Right lobe of liver (tissue), 6 donors: ENCODE results near the gene CBX6. TPM values are rescaled to one million over a fixed set of nuclear protein-coding genes. Genes with fewer than 3 reads are reported as not detected.

Experiments used
- ATAC-seq, 4 donors: fragments of 200-7000 bp; cut with Tn5 transposase; one replicate each; pipeline ENCODE4 v1.9.1; 2020; ENCODE audit warnings: mild to moderate bottlenecking in 4 of 4, moderate library complexity in 4 of 4
- DNase-seq, 3 donors: peaks; one replicate each; pipeline ENCODE4 v3.0.0-alpha.2; 2020
- H3K27ac ChIP-seq, 3 donors: fragments of 200-600 bp; one replicate each; pipeline ENCODE4 v1.8.0; 2022
- H3K27me3 ChIP-seq, 2 donors: fragments of 200-600 bp; one replicate each; pipeline ENCODE4 v1.8.0; 2022
- H3K36me3 ChIP-seq, 4 donors: fragments of 200-600 bp; sonication (generic) in 1 of 4; one replicate each; pipeline versions ENCODE4 v1.5.1 to v1.8.0; 2017 to 2022; ENCODE audit warnings: control low read depth in 1 of 4
- H3K4me1 ChIP-seq, 4 donors: fragments of 200-600 bp; sonication (generic) in 1 of 4; one replicate each; pipeline versions ENCODE4 v1.5.1 to v1.8.0; 2017 to 2022; ENCODE audit warnings: control low read depth in 1 of 4
- H3K4me3 ChIP-seq, 3 donors: fragments of 200-600 bp; one replicate each; pipeline ENCODE4 v1.8.0; 2022
- H3K9me3 ChIP-seq, 4 donors: fragments of 200-600 bp; sonication (generic) in 1 of 4; one replicate each; pipeline versions ENCODE4 v1.5.1 to v1.8.0; 2017 to 2022; ENCODE audit warnings: control low read depth in 1 of 4
- POLR2A ChIP-seq: fragments of 450-650 bp; IDR thresholded peaks from one replicate; pipeline ENCODE4 v1.6.1; 2017; ENCODE audit warnings: antibody characterized with exemption, mild to moderate bottlenecking
- WGBS: methylation state at CpG from one replicate; pipeline ENCODE4 v1.1.6; 2018; ENCODE audit warnings: low coverage, low lambda C conversion rate; ENCODE audit not compliant: insufficient coverage; ENCODE audit errors: missing lambda C conversion rate; 5-methylcytosine and 5-hydroxymethylcytosine counted together
- intact Hi-C, 2 donors: fragments of 100-400 bp; cut with DNase I; formaldehyde crosslinking; loops; one replicate each; pipeline versions ENCODE4 v1.11.2 to v1.14.1; 2022
- total RNA-seq, 6 experiments: library from RNA; depleted of rRNA in 2 of 6; stranded (reverse); fragments of >200 nt in 2 of 6; fragmentation: NEBNext Ultra II Directional in 3 of 6; extraction: Animal tissue kit (Norgen Biotek cat#: 25700) in 3 of 6; gene quantifications; one replicate each; pipeline versions ENCODE4 v1.1.0 to v1.2.4, GENCODE V29; 2016 to 2023
- TF ChIP-seq, protein P1 (sequence below), 4 donors: fragments of 200-600 bp in 3 of 4; fragments of 450-650 bp in 1 of 4; IDR thresholded peaks; one replicate each; pipeline versions ENCODE4 v1.5.1 to v1.8.0; 2016 to 2022; ENCODE audit warnings: antibody characterized with exemption in 4 of 4, mild to moderate bottlenecking in 2 of 4
- donor health status: DM: no; HTN: yes; CAD: no.
- donor health status: DM: no; HTN: no; CAD: no.
- donor health status: DM: no; HTN: no; CAD: no.
- donor health status: DM: no; HTN: yes; CAD: no.
- donor health status: DM: no; HTN: yes; CAD: no.

Gene CBX6
- total RNA-seq, 6 experiments from 2014 or later = 7.8 to 22.5 (median 12.1) TPM

DNA sequence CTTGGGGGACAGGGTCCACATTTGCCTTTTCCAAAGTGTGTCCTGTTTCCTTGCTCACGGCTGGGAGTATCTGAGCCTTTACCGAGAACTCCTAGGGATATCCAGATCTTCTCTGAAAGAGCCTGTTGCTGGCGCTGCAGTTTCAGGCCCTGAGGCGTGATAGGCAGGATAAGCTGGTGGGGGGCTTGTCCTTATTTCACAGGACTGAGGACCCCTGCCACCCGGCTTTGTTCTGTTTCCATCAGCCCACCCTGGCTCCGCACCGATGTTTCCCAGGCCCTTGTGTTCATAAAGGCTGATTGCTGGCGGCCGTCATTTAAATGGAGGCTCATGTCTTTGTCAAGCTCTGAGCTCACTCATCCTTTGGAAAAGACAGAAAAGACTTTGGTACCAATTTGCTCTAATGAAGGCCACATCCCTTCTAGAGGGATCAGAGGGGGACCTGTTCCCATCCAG is 18.8 kb downstream of the CBX6 start:
- no peaks in the 10 kb centered on the region for H3K27me3 ChIP-seq
- 43% methylated on average over 6 of the region's 9 CpGs for WGBS
- no peak overlapping the region for H3K27ac ChIP-seq
- intact Hi-C loops = no loop called here
- DNase-seq = no peak
- H3K9me3 ChIP-seq = no peaks in the 10 kb centered on the region
- H3K36me3 ChIP-seq = no peaks in the 10 kb centered on the region
- no peak for ATAC-seq
- TF ChIP-seq, protein P1, sequence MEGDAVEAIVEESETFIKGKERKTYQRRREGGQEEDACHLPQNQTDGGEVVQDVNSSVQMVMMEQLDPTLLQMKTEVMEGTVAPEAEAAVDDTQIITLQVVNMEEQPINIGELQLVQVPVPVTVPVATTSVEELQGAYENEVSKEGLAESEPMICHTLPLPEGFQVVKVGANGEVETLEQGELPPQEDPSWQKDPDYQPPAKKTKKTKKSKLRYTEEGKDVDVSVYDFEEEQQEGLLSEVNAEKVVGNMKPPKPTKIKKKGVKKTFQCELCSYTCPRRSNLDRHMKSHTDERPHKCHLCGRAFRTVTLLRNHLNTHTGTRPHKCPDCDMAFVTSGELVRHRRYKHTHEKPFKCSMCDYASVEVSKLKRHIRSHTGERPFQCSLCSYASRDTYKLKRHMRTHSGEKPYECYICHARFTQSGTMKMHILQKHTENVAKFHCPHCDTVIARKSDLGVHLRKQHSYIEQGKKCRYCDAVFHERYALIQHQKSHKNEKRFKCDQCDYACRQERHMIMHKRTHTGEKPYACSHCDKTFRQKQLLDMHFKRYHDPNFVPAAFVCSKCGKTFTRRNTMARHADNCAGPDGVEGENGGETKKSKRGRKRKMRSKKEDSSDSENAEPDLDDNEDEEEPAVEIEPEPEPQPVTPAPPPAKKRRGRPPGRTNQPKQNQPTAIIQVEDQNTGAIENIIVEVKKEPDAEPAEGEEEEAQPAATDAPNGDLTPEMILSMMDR (IDR thresholded peaks at IDR 0.05) = no peak
- TF ChIP-seq POLR2A = no peak
- H3K4me3 ChIP-seq = no peak overlapping the region
- H3K4me1 ChIP-seq = no peaks in the 10 kb centered on the region

DNA sequence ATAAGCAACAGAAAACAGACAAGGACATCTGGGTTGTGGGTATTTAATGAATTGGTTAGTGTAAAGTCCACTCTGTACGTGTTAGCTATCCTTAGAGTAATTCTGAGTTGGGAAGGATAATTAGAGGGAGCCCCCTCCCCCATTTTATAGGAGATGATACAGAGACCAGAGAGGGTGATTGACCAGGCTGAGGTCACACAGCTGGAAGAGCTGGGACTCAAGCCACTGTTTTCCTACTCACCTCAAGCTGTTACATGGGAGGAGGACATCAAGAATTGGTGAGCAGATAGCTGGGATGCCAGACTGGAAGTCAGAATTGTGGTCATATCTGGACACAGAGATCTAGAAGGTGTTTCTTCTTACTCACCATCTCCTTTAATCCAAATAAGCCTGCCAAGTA is 19.5 kb downstream of the CBX6 start:
- no peak overlapping the region for H3K4me3 ChIP-seq
- DNase-seq = no peak
- no peaks in the 10 kb centered on the region for H3K36me3 ChIP-seq
- no peaks in the 10 kb centered on the region for H3K9me3 ChIP-seq
- TF ChIP-seq POLR2A = no peak
- WGBS = 46% methylated on average over 1 of the region's 1 CpG
- ATAC-seq = no peak
- intact Hi-C loops = no loop called here
- no peaks in the 10 kb centered on the region for H3K4me1 ChIP-seq
- no peak overlapping the region for H3K27ac ChIP-seq
- H3K27me3 ChIP-seq = no peaks in the 10 kb centered on the region

DNA sequence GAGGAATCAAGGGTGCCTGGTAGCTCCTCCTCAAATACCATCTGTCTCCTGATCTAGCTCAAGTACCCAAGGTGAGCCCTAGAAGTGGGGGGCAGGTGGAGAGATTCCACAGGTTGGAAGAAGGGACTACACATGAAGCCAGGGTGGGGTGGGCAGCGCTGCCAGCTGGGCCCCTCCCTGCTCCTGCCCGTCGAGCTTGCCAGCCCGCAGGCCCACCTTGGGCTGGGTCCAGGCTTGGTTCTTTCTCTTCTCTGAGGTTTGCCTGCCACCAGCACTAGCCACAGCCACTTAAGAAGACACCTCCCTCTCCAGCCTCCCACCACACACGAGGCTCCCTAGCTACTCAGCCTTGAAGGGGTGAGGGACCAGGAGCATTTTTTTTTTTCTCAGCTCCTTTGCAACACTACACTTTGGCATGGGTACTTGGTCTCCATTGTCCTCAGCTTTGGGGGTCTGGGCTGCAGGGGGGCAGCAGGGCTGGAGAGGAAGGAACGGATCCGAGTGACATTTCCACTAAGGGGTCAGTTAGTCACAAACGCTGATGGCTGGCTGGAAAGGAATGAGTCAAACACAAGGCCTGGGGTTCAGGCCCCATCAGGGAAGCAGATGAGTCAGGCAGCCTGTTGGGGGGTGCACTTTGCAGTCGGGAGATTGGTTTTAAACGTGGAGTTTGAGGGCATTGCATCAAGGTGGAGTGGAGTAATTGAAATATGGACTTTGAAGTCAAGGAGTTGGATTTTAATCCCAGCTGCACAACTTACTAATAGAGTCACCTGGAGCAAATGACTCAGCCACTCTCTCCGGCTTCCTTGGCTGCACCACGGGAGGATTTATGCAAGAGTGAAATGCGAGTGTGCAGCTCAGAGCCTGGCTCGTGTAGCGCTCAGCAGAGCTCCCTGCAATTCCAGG is 20.8 kb downstream of the CBX6 start:
- ATAC-seq (peak in 1 of 4 donors; percentile 21), DNase-seq (no peak)
- Histone ChIP-seq H3K9me3 (no peaks in the 10 kb centered on the region), H3K4me1 (no peaks in the 10 kb centered on the region), H3K27me3 (no peaks in the 10 kb centered on the region), H3K4me3 (no peak overlapping the region), H3K36me3 (no peaks in the 10 kb centered on the region), H3K27ac (no peak overlapping the region)
- intact Hi-C loops = no loop called here
- 43% methylated on average over 11 of the region's 15 CpGs for WGBS
- TF ChIP-seq, protein P1 (IDR thresholded peaks at IDR 0.05) = no peak
- no peak for TF ChIP-seq POLR2A

DNA sequence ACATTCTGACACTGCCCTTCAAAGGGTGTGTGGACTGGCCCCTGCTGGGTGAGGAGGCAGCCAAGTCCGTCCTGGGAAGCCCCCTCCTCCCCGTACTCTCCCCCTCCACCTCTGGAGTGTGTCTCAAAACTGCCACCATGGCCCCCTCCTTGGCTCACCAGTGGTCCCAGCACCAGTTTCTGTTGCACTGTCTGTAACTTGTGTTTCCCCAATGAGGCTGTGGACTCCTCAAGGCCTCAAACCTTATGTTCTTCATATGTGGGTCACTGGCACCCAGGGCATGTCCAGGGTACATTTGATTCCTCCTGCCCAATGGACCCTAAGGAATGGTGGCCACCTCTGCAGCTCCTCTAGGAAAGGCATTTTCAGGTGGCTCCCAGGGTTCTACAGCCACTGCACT is 21.6 kb downstream of the CBX6 start:
- DNase-seq (no peak), ATAC-seq (no peak)
- H3K27me3 ChIP-seq = no peaks in the 10 kb centered on the region
- H3K27ac ChIP-seq = no peak overlapping the region
- no peak overlapping the region for H3K4me3 ChIP-seq
- H3K4me1 ChIP-seq = no peaks in the 10 kb centered on the region
- TF ChIP-seq, protein P1 (IDR thresholded peaks at IDR 0.05) = no peak
- TF ChIP-seq POLR2A = no peak
- intact Hi-C loops = no loop called here
- H3K36me3 ChIP-seq = no peaks in the 10 kb centered on the region
- H3K9me3 ChIP-seq = no peaks in the 10 kb centered on the region
- WGBS = no CpG with 5 or more reads among the region's 2 CpGs

DNA sequence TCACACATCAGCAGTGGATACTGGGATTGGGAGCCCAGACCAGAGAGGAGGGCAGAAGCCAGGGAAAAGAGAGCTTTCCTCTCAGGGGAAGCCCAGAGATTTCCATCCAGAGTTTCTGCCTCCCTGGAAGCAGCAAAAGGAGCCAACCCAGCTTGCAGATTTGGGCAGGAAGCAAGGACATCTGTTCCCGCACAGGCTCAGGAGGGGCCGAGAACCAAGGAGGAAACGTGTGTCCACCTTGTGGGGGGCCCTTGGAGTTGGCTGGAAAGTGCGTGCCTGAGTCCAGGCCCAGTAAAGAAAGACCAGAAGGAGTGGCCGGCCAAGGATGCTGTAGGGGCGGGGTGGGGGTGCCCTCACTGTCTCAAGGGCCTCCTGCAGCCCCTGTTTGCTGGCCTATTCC is 22.2 kb downstream of the CBX6 start:
- no peak overlapping the region for H3K27ac ChIP-seq
- TF ChIP-seq, protein P1 (IDR thresholded peaks at IDR 0.05) = no peak
- no peak for TF ChIP-seq POLR2A
- intact Hi-C loops = no loop called here
- H3K4me1 ChIP-seq = no peaks in the 10 kb centered on the region
- H3K27me3 ChIP-seq = no peaks in the 10 kb centered on the region
- H3K9me3 ChIP-seq = no peaks in the 10 kb centered on the region
- H3K4me3 ChIP-seq = no peak overlapping the region
- ATAC-seq = no peak
- 34% methylated on average over 3 of the region's 6 CpGs for WGBS
- no peaks in the 10 kb centered on the region for H3K36me3 ChIP-seq
- no peak for DNase-seq
